ENCODE measurements around the gene SH3GL1. TPM values are rescaled to one million over a fixed set of nuclear protein-coding genes. Genes with fewer than 3 reads are reported as not detected.

SH3GL1 gene
- total RNA-seq, 1 experiment from 2014 or later: 59.8 TPM

- H3K79me2 ChIP-seq (ENCODE audit: low read length): no peaks in the 10 kb centered on the region
- H3K36me3 ChIP-seq (ENCODE audit: low read depth, low read length): peaks cover 4% of the 10 kb centered on the region; the same call in 1 of the 2 replicates
- DNase-seq (no peak), ATAC-seq (no peak)
- no peak overlapping the region for H3K4me3 ChIP-seq (ENCODE audit: low read length)
- POLR2A ChIA-PET (ENCODE audit: unreplicated experiment): no interaction called here
- H3K27me3 ChIP-seq (ENCODE audit: low read length): no peaks in the 10 kb centered on the region
- no peak overlapping the region for H2AFZ ChIP-seq (ENCODE audit: low read length)
- no peak overlapping the region for H3K27ac ChIP-seq (ENCODE audit: low read length)
- H3K9me3 ChIP-seq (ENCODE audit: low read length): no peaks in the 10 kb centered on the region
- no peak for TF ChIP-seq EZH2phosphoT487 (IDR thresholded peaks at IDR 0.05; ENCODE audit: borderline replicate concordance, low read length)
- no peak for TF ChIP-seq EZH2 (IDR thresholded peaks at IDR 0.05; ENCODE audit: low read length, unreplicated experiment)
- TF ChIP-seq, protein P1, sequence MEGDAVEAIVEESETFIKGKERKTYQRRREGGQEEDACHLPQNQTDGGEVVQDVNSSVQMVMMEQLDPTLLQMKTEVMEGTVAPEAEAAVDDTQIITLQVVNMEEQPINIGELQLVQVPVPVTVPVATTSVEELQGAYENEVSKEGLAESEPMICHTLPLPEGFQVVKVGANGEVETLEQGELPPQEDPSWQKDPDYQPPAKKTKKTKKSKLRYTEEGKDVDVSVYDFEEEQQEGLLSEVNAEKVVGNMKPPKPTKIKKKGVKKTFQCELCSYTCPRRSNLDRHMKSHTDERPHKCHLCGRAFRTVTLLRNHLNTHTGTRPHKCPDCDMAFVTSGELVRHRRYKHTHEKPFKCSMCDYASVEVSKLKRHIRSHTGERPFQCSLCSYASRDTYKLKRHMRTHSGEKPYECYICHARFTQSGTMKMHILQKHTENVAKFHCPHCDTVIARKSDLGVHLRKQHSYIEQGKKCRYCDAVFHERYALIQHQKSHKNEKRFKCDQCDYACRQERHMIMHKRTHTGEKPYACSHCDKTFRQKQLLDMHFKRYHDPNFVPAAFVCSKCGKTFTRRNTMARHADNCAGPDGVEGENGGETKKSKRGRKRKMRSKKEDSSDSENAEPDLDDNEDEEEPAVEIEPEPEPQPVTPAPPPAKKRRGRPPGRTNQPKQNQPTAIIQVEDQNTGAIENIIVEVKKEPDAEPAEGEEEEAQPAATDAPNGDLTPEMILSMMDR (conservative IDR thresholded peaks at IDR 0.05; ENCODE audit: low read depth, low read length): no peak
- BruUV-seq (replicated peaks): no TSS peak
- no peaks in the 10 kb centered on the region for H3K4me1 ChIP-seq (ENCODE audit: insufficient read depth, low read length)
- CTCF ChIA-PET: no interaction called here
- intact Hi-C loops (cut with micrococcal nuclease): no loop called here
- no peaks in the 10 kb centered on the region for H3K9me2 ChIP-seq (replicated peaks; ENCODE audit: low read length)
- no peak overlapping the region for H3K4me2 ChIP-seq (ENCODE audit: low read length)
- no peak overlapping the region for H3K9ac ChIP-seq (ENCODE audit: low read length)
- H3F3A ChIP-seq (ENCODE audit: low read length, unreplicated experiment): no peaks in the 10 kb centered on the region
- H4K20me1 ChIP-seq (ENCODE audit: low read length): no peaks in the 10 kb centered on the region
Measured at GRCh38 chr19:4429771-4430171, 29.4 kb upstream of the SH3GL1 start.

DNA sequence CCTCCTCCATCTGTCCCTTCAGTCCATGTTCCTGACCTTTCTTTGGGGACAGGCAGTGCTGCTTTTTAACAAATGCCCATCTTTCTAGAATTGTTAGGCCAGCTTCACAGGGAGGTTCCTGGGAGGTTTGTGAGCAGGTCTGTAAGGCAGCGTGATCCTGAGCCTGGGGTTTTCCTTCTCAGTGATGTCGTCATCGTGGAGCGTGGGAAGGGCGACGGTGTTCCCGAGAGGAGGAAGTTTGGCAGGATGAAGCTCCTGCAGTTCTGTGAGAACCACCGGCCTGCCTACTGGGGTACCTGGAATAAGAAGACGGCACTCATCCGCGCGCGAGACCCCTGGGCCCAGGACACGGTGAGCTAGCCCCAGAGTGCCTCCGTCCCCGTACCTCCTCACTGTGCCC, 28.9 kb upstream of the SH3GL1 start:
- Histone ChIP-seq H3K79me2 (ENCODE audit: low read length) (no peaks in the 10 kb centered on the region), H2AFZ (ENCODE audit: low read length) (no peak overlapping the region), H3K9me3 (ENCODE audit: low read length) (no peaks in the 10 kb centered on the region), H3K9ac (ENCODE audit: low read length) (no peak overlapping the region), H3K36me3 (ENCODE audit: low read depth, low read length) (peaks cover 4% of the 10 kb centered on the region; the same call in 1 of the 2 replicates), H3K27ac (ENCODE audit: low read length) (no peak overlapping the region), H3K4me1 (ENCODE audit: insufficient read depth, low read length) (no peaks in the 10 kb centered on the region), H3K4me2 (ENCODE audit: low read length) (no peak overlapping the region), H3F3A (ENCODE audit: low read length, unreplicated experiment) (no peaks in the 10 kb centered on the region), H4K20me1 (ENCODE audit: low read length) (no peaks in the 10 kb centered on the region), H3K4me3 (ENCODE audit: low read length) (no peak overlapping the region), H3K9me2 (replicated peaks; ENCODE audit: low read length) (no peaks in the 10 kb centered on the region), H3K27me3 (ENCODE audit: low read length) (no peaks in the 10 kb centered on the region)
- CTCF ChIA-PET: no interaction called here
- no peak for DNase-seq
- TF ChIP-seq EZH2 (IDR thresholded peaks at IDR 0.05; ENCODE audit: low read length, unreplicated experiment) (no peak), EZH2phosphoT487 (IDR thresholded peaks at IDR 0.05; ENCODE audit: borderline replicate concordance, low read length) (no peak)
- TF ChIP-seq, protein P1 (conservative IDR thresholded peaks at IDR 0.05; ENCODE audit: low read depth, low read length): no peak
- POLR2A ChIA-PET (ENCODE audit: unreplicated experiment): no interaction called here
- no peak for ATAC-seq
- BruUV-seq (replicated peaks): no TSS peak
- intact Hi-C loops (cut with micrococcal nuclease): no loop called here

DNA sequence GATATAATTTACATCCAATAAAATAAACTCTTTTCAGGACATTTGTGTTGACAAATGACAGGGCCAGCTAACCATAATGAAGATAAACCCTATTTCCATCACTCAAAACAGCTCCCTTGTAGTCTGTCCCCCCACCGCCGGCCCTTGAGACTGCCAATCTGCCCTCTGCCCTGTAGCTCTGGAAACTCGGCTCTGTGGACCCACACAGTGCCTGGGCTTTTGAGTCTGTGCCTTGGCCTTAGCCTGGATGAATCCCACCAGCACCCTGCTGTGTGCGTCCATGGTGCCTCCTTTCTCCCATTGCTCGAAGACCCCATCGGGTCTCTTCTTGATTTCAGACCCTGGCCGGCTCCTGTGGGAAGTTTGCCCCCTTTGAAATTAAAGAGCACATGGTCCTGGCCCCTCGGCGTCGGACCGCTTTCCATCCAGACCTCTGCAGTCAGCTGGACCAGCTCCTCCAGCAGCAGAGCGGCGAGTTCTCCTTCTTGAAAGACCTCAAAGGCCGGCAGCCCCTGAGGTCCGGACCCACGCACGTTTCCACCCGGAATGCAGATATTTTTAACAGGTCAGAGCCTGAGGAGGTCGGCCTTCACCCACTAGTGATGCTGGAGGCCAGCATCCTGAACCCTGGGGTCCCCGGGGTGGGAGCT, 28.1 kb upstream of the SH3GL1 start:
- Histone ChIP-seq H4K20me1 (ENCODE audit: low read length) (no peaks in the 10 kb centered on the region), H3K4me1 (ENCODE audit: insufficient read depth, low read length) (no peaks in the 10 kb centered on the region), H3K27ac (ENCODE audit: low read length) (no peak overlapping the region), H3K9me2 (replicated peaks; ENCODE audit: low read length) (no peaks in the 10 kb centered on the region), H3F3A (ENCODE audit: low read length, unreplicated experiment) (no peaks in the 10 kb centered on the region), H2AFZ (ENCODE audit: low read length) (no peak overlapping the region), H3K9me3 (ENCODE audit: low read length) (no peaks in the 10 kb centered on the region), H3K79me2 (ENCODE audit: low read length) (no peaks in the 10 kb centered on the region), H3K9ac (ENCODE audit: low read length) (no peak overlapping the region), H3K36me3 (ENCODE audit: low read depth, low read length) (peaks cover 4% of the 10 kb centered on the region; the same call in 1 of the 2 replicates), H3K4me3 (ENCODE audit: low read length) (no peak overlapping the region), H3K27me3 (ENCODE audit: low read length) (no peaks in the 10 kb centered on the region), H3K4me2 (ENCODE audit: low read length) (no peak overlapping the region)
- ATAC-seq: no peak
- intact Hi-C loops (cut with micrococcal nuclease): no loop called here
- no peak for DNase-seq
- TF ChIP-seq EZH2 (IDR thresholded peaks at IDR 0.05; ENCODE audit: low read length, unreplicated experiment) (no peak), EZH2phosphoT487 (IDR thresholded peaks at IDR 0.05; ENCODE audit: borderline replicate concordance, low read length) (no peak)
- TF ChIP-seq, protein P1 (conservative IDR thresholded peaks at IDR 0.05; ENCODE audit: low read depth, low read length): no peak
- CTCF ChIA-PET: no interaction called here
- BruUV-seq (replicated peaks): no TSS peak
- POLR2A ChIA-PET (ENCODE audit: unreplicated experiment): no interaction called here
